Upper lobe of left lung (tissue), 6 donors: ENCODE results near the gene GIMAP5. TPM values are rescaled to one million over a fixed set of nuclear protein-coding genes. Genes with fewer than 3 reads are reported as not detected.

Source experiments
- ATAC-seq, 2 donors: fragments of 200-7000 bp; cut with Tn5 transposase; one replicate each; pipeline ENCODE4 v1.9.1; 2022; ENCODE audit warnings: mild to moderate bottlenecking in 2 of 2, moderate library complexity in 2 of 2; ENCODE audit not compliant: low FRiP score in 2 of 2
- DNase-seq, 2 donors: peaks; one replicate each; pipeline ENCODE4 v3.0.0-alpha.2; 2019 to 2020
- H3K27ac ChIP-seq, 4 donors: fragments of 200-600 bp; sonication (generic); one replicate each; pipeline ENCODE4 v1.5.1; 2016 to 2019
- H3K27me3 ChIP-seq, 4 donors: fragments of 200-600 bp; sonication (generic); one replicate each; pipeline ENCODE4 v1.5.1; 2017 to 2019
- H3K36me3 ChIP-seq, 4 donors: fragments of 200-600 bp; sonication (generic); one replicate each; pipeline ENCODE4 v1.5.1; 2016 to 2019
- H3K4me1 ChIP-seq, 4 donors: fragments of 200-600 bp; sonication (generic); one replicate each; pipeline ENCODE4 v1.5.1; 2018 to 2019
- H3K4me3 ChIP-seq, 4 donors: fragments of 200-600 bp; sonication (generic); one replicate each; pipeline ENCODE4 v1.5.1; 2017 to 2019; ENCODE audit warnings: mild to moderate bottlenecking in 2 of 4, moderate library complexity in 1 of 4
- H3K9me3 ChIP-seq, 4 donors: fragments of 200-600 bp; sonication (generic); one replicate each; pipeline ENCODE4 v1.5.1; 2018 to 2019
- EP300 ChIP-seq, 4 donors: sonication (generic); formaldehyde crosslinking; IDR thresholded peaks; one replicate each; pipeline ENCODE4 v1.5.1; 2017; ENCODE audit warnings: antibody characterized with exemption in 4 of 4, control low read depth in 2 of 4
- POLR2A ChIP-seq, 4 donors: fragments of 450-650 bp; IDR thresholded peaks; one replicate each; pipeline ENCODE4 v1.5.1; 2016 to 2017; ENCODE audit warnings: antibody characterized with exemption in 4 of 4, mild to moderate bottlenecking in 2 of 4
- POLR2AphosphoS5 ChIP-seq, 2 donors: sonication (generic); formaldehyde crosslinking; IDR thresholded peaks; one replicate each; pipeline ENCODE4 v1.5.1; 2017; ENCODE audit warnings: antibody characterized with exemption in 2 of 2
- WGBS, 2 donors: methylation state at CpG; one replicate each; pipeline ENCODE4 v1.1.5; 2017 to 2018; 5-methylcytosine and 5-hydroxymethylcytosine counted together
- total RNA-seq, 6 donors: library from RNA; depleted of rRNA in 4 of 6; stranded (reverse); fragments of >200 nt in 4 of 6; gene quantifications; one replicate each; pipeline versions ENCODE4 v1.1.0 to v1.2.1, GENCODE V29; 2016 to 2021
- TF ChIP-seq, protein P1 (sequence below), 6 experiments: fragments of 450-650 bp in 4 of 6; fragments of 200-600 bp in 2 of 6; sonication (generic) in 2 of 6; IDR thresholded peaks; one replicate each; pipeline ENCODE4 v1.5.1; 2016 to 2019; ENCODE audit warnings: antibody characterized with exemption in 6 of 6
- donor health status: DM: no; HTN: no; CAD: no; lungs with moderate emphysema.
- donor health status: DM: no; HTN: yes; CAD: no; lungs with severe emphysema.

Gene GIMAP5
- total RNA-seq, 6 donors from 2014 or later, result 28.0 to 103 (median 41.3) TPM

DNA sequence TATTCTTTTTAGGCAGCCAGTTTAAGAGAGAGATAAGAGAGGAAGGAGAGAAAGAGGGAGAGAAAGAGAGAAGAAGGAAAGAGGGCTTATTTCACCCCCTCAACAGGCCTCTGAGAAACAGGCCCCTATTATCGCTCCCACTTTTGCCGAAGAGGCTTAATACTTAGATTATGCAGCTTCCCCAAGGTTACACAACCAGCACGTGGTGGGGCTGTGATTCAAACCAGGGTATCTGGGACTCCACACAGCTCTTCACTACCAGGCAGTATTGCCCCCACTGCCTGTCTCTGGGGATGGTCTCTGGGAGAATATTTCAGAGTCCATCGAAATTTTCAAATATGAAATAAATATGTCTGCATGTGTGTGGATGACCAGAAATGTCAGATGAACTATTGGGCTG is 17.8 kb upstream of the GIMAP5 start:
- ATAC-seq (no peak), DNase-seq (peak in 1 of 2 donors; percentile 55)
- Histone ChIP-seq H3K4me1 (peaks cover 17 to 36% (median 28%) of the 10 kb centered on the region in 4 donors), H3K27ac (peak overlapping the region in 3 of 4 donors; percentile 84 to 91 (median 84)), H3K27me3 (no peaks in the 10 kb centered on the region), H3K9me3 (no peaks in the 10 kb centered on the region), H3K4me3 (no peak overlapping the region), H3K36me3 (peaks cover 0 to 37% (median 13%) of the 10 kb centered on the region in 4 donors)
- no peak for TF ChIP-seq POLR2AphosphoS5 (IDR thresholded peaks at IDR 0.05)
- TF ChIP-seq, protein P1, sequence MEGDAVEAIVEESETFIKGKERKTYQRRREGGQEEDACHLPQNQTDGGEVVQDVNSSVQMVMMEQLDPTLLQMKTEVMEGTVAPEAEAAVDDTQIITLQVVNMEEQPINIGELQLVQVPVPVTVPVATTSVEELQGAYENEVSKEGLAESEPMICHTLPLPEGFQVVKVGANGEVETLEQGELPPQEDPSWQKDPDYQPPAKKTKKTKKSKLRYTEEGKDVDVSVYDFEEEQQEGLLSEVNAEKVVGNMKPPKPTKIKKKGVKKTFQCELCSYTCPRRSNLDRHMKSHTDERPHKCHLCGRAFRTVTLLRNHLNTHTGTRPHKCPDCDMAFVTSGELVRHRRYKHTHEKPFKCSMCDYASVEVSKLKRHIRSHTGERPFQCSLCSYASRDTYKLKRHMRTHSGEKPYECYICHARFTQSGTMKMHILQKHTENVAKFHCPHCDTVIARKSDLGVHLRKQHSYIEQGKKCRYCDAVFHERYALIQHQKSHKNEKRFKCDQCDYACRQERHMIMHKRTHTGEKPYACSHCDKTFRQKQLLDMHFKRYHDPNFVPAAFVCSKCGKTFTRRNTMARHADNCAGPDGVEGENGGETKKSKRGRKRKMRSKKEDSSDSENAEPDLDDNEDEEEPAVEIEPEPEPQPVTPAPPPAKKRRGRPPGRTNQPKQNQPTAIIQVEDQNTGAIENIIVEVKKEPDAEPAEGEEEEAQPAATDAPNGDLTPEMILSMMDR (IDR thresholded peaks at IDR 0.05), result no peak
- TF ChIP-seq EP300 (IDR thresholded peaks at IDR 0.05), result no peak
- TF ChIP-seq POLR2A (IDR thresholded peaks at IDR 0.05), result no peak
- WGBS, 2 donors, result 57 to 62% methylated on average over 4 of the region's 4 CpGs

DNA sequence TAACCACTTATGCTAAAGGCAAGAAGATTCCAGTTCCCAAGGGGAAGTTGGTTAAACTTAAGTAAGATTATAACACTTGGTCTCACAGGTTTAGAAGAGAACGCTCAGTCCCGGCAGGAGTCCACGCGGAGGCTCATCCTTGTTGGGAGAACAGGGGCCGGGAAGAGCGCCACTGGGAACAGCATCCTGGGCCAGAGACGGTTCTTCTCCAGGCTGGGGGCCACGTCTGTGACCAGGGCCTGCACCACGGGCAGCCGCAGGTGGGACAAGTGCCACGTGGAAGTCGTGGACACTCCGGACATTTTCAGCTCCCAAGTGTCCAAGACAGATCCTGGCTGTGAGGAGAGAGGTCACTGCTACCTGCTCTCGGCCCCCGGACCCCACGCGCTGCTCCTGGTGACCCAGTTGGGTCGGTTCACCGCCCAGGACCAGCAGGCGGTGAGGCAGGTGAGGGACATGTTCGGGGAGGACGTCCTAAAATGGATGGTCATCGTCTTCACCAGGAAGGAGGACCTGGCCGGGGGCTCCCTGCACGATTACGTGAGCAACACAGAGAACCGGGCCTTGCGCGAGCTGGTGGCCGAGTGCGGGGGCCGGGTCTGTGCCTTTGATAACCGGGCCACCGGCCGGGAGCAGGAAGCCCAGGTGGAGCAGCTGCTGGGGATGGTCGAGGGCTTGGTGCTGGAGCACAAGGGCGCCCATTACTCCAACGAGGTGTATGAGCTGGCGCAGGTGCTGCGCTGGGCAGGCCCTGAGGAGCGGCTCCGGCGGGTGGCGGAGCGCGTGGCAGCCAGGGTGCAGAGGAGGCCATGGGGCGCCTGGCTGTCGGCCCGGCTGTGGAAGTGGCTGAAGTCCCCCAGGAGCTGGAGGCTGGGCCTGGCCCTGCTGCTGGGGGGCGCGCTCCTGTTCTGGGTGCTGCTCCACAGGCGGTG is 17.0 kb upstream of the GIMAP5 start:
- DNase-seq, result peak in 1 of 2 donors; percentile 78

DNA sequence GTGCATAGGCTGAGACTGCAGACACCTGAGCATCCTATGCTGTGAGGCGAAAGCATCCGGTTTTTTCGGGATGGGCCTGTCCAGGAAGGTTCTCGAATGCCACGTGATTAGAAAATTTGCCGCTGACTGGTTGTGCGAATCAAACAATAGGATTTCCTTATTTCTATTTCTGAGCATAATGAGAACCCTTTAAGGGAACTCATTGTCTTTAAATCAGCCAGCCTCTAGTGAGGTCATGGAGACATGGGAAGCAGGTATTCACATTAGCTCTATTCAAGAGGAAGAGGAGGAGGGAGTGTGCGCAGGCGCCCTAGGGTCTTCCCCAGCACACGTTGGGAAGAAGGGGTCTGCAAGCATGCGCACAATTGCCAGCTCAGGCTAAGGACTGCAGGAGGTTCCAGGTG is 15.2 kb upstream of the GIMAP5 start:
- H3K27ac ChIP-seq, result peak overlapping the region in 3 of 4 donors; percentile 29 to 53 (median 36)
- no peaks in the 10 kb centered on the region for H3K9me3 ChIP-seq
- TF ChIP-seq, protein P1 (IDR thresholded peaks at IDR 0.05), result no peak
- TF ChIP-seq EP300 (IDR thresholded peaks at IDR 0.05) (no peak), POLR2AphosphoS5 (IDR thresholded peaks at IDR 0.05) (no peak), POLR2A (IDR thresholded peaks at IDR 0.05) (no peak)
- peaks cover 17 to 28% (median 23%) of the 10 kb centered on the region in 4 donors for H3K4me1 ChIP-seq
- H3K27me3 ChIP-seq, result no peaks in the 10 kb centered on the region
- peaks cover 0 to 37% (median 13%) of the 10 kb centered on the region in 4 donors for H3K36me3 ChIP-seq
- 76 to 77% methylated on average over 11 of the region's 11 CpGs for WGBS, 2 donors
- no peak for DNase-seq
- peak overlapping the region in 1 of 4 donors; percentile 5 for H3K4me3 ChIP-seq
- ATAC-seq, result no peak

More for the DNA sequence above, 17.0 kb upstream of the GIMAP5 start:
- Histone ChIP-seq H3K9me3 (no peaks in the 10 kb centered on the region), H3K4me1 (peaks cover 17 to 36% (median 26%) of the 10 kb centered on the region in 4 donors), H3K27me3 (no peaks in the 10 kb centered on the region), H3K27ac (peak overlapping the region in 1 of 4 donors; percentile 84), H3K36me3 (peaks cover 0 to 37% (median 13%) of the 10 kb centered on the region in 4 donors), H3K4me3 (no peak overlapping the region)
- TF ChIP-seq POLR2A (IDR thresholded peaks at IDR 0.05) (no peak), EP300 (IDR thresholded peaks at IDR 0.05) (no peak), POLR2AphosphoS5 (IDR thresholded peaks at IDR 0.05) (no peak)
- TF ChIP-seq, protein P1 (IDR thresholded peaks at IDR 0.05), result no peak
- WGBS, 2 donors, result 93 to 97% methylated on average over 21 to 52 of the region's 52 CpGs
- peak in 1 of 2 donors; percentile 7 for ATAC-seq

DNA sequence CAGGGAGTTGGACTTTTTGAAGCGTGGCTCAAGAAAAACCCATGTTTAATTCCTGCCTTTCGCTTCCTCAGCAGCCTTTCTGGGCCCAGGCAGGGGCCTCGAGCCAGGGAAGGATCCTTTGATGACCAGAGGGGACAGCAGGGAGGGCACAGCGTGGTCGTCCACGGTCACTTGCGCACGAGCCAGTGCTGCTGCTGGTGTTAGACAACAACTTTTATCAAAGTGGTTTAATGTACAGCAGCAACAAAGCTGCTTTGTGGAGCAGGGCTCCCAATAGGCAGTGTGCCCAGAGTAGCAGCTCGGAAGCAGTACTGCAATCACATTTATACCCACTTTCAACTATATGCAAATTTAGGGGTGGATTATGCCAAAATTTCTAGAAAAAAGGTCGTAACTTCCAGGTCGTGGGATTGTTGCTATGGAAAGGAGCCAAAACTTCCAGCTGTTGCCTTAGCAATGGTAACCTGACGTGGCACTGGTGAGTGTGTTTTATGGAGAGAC is 14.7 kb upstream of the GIMAP5 start:
- WGBS, 2 donors, result 49 to 71% methylated on average over 5 to 12 of the region's 12 CpGs
- no peak for ATAC-seq
- Histone ChIP-seq H3K27me3 (no peaks in the 10 kb centered on the region), H3K4me3 (peak overlapping the region in 1 of 4 donors; percentile 5), H3K4me1 (peaks cover 17 to 28% (median 23%) of the 10 kb centered on the region in 4 donors), H3K27ac (peak overlapping the region in 3 of 4 donors; percentile 29 to 53 (median 36)), H3K36me3 (peaks cover 0 to 37% (median 13%) of the 10 kb centered on the region in 4 donors), H3K9me3 (peaks cover 0 to 4% (median 0%) of the 10 kb centered on the region in 4 donors)
- DNase-seq, result peak in 1 of 2 donors; percentile 47
- TF ChIP-seq, protein P1 (IDR thresholded peaks at IDR 0.05), result no peak
- no peak for TF ChIP-seq EP300 (IDR thresholded peaks at IDR 0.05)
- TF ChIP-seq POLR2A (IDR thresholded peaks at IDR 0.05), result no peak
- TF ChIP-seq POLR2AphosphoS5 (IDR thresholded peaks at IDR 0.05), result no peak
